Measurements from ENCODE around the gene TOX2.

DNA sequence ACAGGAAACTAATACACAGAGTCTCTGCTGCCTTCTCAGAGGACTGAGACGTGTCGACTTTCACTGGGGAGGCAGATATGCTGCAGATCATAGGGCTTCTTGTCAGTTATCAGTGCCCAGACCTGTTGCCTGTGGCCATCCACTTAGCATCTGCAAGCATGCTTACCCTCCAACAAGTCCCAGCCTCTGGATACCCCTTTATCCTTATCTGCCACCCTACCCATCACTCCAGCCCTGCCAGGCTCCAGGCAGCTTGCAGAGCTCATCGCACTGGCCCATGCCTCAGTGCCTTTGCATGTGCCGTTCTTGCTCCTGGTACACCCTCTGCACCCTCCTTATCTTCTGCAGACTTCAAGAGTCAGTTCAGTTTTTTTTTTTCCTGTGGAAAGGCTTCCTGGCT is 119.2 kb downstream of the TOX2 start:
- TF ChIP-seq GATA3 (IDR thresholded peaks at IDR 0.05; ENCODE audit: low read depth, low read length) (no peak), GATA2 (IDR thresholded peaks at IDR 0.05; ENCODE audit: low read depth, low read length) (no peak)
